Stimulated activated CD4-positive, alpha-beta T cell treated with anti-CD3 and anti-CD28 coated beads, Interleukin-4, amount 100 ng/mL, for 24 hours (primary cell): ENCODE measurements around the gene FAM193A.
"Not testable (repeated sequence)": the region's sequence is repeated elsewhere in the genome, so short reads cannot be mapped to it uniquely, and the experiment has no call there.

ENCODE experiments used
- DNase-seq: peaks from one replicate; pipeline ENCODE4 v3.0.0-alpha.2; 2020

The FAM193A gene

DNA sequence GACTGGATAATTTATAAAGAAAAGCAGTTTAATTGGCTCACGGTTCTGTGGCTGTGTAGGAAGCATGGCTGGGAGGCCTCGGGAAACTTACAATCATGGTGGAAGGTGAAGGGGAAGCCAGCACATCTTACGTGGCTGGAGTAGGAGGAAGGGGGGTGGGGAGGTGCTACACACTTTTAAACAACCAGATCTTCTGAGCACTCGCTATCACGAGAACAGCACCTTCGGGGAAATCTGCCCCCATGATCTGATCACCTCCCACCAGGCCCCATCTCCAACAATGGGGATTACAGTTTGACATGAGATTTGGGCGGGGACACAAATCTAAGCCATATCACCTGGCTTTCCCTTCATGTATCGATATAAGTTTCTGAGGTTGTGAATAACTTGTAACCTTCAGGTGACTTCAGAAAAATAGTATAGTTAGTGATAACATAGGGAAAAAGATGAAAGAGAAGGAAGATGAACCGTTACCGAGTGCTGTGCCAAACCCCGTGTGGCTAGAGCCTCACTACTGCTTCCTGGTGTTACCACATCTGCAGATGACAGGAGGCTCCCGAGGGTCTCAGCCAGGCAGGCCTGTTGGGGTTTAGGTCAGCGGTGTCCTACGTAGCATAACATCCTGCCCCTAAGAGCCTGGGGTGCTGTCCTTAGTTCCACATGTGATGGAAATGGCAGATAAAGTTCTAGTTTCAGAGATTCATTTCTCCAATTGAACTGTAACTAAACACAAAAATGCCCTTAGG lies 116.1 kb downstream of the FAM193A start:
- no peak for DNase-seq

DNA sequence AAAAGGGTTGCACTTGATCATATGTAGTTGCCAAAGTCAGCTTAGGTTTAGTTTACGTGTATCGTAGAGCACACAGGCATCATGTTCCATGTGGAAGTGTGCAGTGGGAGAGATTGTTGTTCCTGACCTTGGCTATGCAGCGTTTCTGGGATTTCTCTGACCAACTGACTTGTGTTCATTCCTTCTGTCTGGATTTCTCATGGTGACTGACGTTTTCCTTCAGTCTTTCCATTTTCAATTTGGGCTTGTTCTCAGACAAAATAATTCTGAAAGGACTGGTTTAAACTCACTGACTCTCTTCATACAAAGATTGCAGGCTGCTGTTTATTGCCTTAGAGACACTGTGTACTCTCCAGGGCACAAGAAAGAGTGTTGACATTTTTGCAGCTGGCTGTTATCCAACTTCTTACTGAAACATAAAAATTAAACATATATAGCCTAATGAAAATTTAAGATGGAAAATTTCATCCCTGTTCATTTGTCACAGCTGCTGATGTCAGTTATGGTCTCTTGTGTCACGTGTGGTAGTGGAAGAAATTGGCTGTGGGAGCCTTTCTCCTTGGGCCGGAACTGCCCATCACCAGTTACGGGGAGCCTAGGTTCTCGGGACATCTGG lies 124.3 kb downstream of the FAM193A start:
- no peak for DNase-seq

DNA sequence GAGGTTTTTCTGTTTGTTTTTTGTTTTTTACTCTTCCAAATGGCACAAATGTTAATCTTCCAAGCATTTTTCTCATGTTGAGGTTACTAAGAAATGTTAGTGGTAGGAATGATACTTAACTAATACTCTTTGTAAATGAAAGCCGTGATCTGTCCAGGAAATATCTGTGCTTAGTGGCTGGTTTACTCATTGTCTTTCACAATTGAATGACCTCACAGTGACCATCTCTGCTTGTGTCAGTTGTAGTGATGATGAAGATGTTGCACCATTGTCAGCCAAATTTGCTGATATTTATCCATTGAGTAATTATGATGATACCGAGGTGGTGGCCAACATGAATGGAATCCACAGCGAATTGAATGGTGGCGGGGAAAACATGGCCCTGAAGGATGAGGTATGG lies 126.2 kb downstream of the FAM193A start:
- DNase-seq, result no peak

DNA sequence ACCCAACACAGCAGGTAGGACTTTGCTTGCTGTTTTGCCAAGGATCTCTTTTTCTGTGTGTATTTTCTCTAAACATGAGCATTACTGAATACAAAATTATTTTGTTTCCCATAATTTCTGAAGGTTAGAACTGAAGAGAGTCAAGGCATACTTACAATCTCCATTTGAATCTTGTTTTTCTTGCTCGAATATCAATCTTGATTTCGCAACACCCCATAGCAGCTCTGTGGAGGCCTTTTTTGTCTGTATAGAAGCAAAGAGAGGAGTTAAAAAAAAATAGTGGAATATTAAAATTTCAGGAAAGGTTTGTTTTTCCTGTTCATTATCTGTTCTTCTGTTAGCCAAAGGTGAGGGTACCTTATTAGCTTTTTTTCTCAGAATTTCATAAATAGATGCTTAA lies 126.8 kb downstream of the FAM193A start:
- DNase-seq, result no peak

DNA sequence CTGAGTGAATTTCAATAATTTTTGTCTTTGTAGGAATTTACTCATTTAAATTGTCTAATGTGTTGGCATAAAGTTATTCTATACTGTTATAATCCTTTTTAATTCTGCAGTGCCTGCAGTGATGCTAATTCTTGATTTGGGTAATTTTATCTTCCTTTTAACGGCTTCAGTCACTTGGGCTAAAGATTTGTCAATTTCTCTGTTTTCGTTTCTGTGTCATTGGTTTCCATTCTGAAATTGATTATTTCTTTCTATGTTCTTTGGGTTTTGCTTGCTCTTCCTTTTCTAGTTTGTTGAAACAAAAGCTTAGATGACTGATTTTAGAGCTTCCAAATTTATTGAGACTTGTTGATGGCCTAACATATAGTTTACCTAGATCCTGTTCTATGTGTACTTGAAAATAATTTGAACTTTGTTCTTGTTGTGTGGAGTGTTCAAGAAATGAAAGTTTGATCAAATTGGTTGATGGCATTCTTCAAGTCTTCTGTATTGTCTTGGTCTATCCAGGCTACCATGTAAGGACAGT lies 130.3 kb downstream of the FAM193A start:
- no peak for DNase-seq

DNA sequence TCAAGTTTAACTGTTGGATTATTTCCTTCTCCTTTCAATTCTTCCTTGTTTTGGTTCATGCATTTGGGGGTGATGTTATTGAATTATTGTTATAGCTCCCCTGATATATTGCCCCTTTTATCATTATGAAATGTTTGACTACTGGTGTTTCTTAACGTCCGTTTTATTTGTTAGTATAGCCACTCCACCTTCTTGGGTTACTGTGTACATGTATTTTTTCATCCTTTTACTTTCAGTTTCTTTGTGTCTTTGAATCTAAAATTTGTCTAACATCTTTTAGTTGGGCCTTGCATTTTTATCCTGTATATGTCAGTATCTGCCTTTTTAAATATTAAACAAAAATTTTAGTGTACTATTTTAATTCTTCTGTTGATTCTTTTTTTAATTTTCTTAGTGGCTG lies 131.0 kb downstream of the FAM193A start:
- no peak for DNase-seq

DNA sequence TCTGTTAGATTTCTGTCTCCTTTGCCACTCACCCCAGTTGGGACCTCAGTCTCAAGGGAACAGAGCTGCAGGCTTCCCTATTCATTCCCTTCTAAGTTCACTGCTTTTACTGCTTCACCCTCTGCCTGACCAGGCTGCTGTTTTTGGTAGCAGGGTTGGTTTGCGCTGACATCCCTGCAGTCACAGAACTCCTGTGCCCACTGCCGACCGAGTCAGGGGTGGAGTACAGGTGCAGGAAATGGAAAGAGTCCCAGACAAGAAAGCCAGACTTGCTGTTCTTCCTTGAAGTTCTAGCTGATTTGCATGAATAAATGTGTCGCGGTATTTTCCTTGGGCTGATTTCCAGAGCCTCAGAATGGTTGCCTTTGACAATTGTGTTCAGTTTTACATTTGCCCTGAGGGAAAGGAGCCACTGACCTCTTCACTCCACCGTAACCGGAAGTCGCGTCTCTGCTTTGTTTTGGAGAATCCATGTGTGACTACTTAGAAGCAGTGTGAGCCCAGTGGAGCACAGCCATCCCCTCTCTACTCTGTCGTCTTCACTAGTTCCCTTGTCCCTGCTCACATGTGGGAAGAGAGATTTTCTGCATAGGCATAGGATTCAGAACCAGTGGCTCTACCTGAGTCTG lies 134.9 kb downstream of the FAM193A start:
- no peak for DNase-seq

DNA sequence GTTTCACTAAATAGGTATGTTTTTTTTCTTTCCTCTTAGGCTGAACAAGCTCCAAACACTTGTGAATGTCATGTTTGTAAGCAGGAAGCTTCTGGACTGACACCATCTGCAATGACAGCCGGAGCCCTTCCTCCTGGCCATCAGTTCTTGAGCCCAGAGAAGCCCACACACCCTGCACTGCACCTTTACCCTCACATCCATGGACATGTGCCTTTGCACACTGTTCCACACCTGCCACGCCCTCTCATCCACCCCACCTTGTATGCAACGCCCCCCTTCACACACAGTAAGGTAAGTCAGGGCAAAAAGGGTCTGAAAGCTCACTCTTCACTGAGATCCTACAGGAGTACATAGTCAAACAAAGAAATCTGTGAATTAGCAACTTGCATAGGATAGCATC lies 135.6 kb downstream of the FAM193A start:
- DNase-seq, result no peak

DNA sequence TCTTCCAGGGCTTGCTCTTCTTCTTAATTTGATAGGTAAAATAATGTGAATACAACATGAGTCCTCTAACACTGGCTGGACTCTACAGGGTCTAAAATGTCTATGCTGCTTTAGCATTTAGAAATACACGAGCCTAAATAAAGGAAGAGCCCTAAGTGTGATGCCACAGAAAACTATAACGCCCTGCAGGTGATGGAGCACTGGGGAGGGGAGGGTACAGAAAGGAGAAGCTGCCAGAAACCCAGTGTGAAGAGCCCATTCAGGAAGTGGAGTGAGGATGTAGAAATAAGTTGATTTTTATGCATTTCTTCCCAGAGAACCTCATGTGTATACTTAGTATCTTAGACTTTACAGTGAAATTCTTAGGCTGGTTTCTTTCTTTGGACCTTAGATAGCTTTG lies 136.3 kb downstream of the FAM193A start:
- no peak for DNase-seq

DNA sequence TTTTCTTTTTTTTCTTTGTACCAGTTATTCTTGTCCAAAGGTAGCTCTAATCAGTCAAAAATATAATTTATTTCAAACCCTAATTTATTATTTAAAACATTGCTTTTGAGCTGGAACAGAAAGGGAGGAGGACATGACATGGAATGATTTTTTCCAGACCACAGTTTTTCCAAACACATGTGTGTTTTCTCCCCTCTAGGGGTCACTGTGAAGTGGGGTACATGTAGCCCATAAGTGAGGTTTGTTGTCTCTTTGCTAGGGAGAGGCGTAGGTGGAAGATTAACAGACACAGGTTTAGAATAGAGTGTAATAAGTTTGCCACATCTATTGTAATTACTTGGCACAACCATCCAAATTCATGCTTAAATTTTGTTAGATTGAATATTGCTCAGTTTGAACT lies 136.7 kb downstream of the FAM193A start:
- DNase-seq, result no peak

DNA sequence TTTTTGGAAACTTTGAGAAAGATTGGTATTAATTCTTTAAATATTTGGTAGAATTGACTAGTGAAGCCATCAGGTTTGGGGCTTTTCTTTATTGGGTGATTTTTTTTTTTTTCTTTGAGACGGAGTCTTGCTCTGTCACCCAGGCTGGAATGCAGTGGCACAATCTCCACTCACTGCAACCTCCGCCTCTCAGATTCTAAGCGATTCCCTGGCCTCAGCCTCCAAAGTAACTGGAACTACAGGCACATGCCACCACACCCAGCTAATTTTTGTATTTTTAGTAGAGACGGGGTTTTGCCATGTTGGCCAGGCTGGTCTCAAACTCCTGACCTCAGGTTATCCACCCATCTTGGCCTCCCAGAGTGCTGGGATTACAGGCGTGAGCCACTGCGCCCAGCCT lies 143.3 kb downstream of the FAM193A start:
- DNase-seq, result not testable (repeated sequence)

DNA sequence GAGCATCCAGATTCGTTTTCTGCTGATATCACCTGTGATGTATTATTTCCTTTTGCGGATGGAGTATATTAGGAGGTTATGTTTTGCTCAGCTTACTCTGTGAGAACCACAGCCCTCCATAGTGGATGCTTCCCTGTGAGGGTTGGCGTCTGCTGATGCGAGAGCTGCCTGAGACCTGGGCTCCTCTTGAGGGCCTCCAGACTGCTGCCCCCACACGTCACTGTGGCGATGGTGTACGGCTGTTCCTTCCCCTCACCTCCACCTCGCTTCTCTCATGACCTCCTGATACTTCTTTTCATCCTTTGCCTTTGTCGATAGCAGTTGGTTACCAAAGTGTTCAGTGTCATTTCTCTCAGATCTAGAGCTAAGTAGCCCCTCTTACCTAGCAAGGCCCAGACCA lies 148.0 kb downstream of the FAM193A start:
- DNase-seq, result no peak

DNA sequence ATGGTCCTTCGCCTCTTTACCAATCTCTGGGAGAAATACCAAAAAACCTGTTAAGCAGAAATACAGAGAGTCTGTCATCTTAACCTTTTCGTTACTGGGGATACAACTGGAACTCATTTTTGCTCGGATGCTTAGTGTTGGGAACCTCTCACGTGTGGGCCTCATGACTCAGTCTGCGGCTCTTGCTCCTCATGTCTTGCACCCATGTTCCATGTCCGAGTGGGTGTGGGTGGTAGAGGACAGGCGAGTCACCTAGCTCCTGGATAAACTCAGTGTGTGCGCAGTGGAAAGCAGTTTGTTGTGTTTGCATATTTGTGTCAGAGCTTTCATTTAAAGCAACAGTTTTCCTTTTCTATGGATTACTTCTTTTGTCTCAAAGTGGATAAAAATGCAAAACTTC lies 149.1 kb downstream of the FAM193A start:
- DNase-seq, result no peak

DNA sequence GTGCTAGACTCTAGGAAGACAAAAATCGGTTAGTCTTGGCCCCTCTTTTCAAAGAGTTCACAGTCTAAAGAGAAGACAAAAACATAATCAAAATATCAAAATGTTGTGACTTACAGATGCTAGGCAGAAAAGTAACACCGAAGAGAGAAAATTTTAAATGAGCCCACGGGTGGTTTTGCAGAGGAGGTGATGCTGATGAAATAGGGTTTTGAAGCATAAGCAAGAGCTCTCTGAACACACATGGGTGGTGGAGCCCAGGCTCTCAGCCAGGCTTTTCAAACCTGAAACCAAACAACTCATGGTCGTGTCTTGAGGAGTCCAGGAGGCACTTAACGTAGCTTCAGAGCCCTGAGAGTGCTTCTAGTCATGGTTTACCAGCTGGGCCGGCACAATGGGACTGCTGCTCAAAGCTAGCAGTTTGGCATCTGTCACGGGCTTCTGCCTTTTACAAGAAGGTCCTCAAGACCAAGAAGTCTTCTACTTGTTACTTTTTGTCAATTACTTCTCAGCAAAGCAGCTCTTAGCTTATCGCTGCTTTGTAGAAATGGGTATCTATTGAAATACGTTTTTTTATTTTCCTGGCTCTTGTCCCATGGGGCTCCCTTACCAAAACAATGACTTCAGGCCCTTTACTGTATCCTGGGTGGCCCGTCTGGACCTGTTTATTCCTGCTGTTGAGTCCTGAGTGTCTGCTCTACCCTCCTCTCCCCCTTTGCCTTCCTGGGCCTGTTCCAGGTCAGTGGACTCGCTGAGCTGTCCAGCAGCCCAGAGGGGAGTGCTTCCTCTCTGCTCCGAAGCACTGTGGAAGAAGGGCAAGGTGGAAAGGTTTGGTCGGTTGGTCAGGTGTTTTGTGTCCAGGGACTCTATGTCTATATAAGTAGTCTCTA lies 150.2 kb downstream of the FAM193A start:
- DNase-seq, result no peak

DNA sequence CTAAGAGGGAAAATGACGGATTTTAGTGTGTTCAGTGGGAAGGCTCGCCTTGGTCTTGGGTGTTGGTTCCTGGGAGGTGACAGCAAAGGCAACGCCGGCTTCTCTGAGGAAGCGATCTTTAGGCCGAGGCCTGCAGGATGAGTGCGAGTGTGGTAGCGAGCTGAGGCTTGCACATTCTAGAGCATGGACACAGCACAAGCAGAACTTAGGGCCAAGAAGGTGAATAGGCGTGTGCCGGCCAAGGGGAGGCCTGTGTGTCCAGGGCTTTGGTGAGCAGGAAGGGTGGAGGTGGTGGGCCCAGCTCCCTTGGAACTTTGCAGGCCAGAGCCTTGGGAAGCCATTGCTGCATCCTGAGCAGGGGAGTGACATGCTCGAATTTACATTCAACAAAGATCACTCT lies 151.8 kb downstream of the FAM193A start:
- no peak for DNase-seq

DNA sequence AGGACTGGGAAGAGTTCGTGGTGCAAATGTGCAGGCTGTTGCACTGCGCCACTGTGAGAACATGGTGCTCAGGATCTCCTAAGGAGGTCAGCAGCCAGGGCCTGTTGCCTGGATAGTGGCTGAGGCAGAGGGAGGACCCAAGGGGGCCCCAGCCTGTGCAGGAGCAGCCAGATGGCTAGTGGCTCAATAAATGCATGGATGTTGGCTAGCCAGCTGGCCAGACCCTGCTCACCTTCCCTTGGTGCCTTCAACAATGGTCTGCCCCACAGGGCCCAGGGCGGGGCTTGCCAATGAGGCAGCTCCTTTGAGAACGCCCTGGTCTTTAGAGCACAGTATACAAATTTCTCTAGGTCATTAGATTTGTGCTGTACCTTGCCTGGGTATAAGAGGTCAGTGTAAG lies 152.2 kb downstream of the FAM193A start:
- DNase-seq, result no peak

DNA sequence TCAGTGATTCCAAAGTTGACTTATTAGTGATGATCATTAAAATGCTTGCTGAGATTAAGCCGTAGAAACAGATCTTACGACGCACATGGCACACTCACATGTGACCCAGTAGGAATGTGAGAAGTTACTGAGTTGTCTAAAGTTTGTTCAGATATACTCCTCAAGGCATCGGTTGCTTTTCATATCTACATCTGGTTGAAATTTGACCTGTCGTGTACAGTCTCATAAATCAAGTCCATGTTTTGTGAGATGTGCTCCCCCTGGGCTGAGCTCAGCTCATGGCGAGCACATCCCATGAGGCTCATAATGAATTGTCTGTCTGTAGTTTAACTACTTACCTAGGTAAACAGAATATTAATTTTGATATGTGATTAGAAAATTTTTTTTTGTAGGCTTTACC lies 152.7 kb downstream of the FAM193A start:
- no peak for DNase-seq

DNA sequence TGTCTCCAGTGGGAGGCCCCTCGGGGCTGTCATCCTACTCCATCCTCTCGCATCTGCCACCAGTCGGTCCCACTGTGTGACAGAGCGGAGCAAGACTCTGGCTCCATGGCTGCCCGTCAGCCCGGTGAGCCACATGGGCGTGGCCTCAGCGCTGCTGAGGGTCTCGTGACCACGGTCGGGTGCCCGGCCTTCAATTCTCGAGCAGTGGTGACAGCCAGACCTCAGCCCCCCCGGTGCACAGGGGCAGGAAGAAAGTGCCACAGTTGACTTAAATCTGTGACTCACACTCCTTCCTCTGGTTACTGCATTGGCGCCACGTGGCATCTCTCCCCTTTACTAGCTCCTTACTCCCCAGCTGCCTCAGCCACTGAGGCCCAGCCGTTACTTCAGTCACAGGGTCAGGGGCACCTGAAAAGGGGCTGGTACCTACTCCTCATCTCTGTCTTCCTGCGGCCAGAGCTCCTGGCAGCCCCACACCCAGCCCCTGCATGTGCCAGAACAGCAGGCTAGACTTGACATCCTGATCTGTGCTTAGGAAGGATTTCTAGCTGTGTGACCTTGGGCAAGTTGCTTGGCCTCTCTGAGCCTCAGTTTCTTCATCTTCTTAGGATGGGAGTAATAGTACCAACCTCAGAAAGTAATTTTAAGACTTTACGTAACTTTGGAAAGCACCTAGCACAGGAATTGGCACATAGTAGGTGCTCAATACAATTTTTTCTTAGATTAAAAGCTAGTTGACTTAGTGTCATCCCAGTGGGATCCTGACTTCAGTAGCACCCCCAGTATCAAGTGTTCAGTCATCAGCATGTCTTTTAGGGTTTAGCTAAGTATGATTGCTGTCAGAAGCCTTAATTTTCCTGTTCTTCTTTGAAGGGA lies 153.6 kb downstream of the FAM193A start:
- DNase-seq, result peak; percentile 14

DNA sequence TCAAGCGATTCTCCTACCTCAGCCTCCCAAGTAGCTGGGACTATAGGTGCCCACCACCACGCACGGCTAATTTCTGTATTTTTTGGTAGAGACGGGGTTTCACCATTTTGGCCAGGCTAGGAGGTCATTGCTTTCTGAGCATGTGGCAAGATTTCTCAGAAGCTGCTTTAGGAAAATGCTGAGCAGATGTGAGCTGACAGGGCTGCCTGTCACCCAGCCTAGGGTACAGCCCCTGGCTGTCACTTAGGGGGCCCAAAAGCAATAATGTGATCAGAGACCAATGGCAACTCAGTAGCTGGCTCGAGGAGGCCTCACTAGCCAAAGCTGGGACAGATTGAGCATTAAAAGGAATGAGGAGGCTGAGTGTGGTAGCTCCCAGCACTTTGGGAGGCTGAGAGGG lies 154.9 kb downstream of the FAM193A start:
- DNase-seq, result no peak

DNA sequence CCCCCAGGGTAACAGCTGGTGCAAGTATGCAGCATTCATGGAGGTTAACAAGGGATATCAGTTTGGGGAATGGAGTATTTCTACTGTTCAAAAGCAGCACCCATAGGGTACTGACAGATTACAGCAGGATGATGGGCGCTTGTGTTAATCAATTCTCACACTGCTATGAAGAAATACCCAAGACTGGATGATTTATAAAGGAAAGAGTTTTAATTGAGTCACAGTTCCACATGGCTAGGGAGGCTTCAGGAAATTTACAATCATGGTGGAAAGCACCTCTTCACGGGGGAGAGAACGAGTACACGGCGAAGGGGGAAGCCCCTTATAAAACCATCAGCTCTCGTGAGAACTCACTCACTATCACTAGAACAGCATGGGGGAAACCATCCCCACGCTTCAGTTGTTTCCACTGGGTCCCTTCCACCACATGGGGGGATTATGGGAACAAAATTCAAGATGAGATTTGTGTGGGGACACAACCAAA lies 155.5 kb downstream of the FAM193A start:
- DNase-seq, result peak; percentile 49

DNA sequence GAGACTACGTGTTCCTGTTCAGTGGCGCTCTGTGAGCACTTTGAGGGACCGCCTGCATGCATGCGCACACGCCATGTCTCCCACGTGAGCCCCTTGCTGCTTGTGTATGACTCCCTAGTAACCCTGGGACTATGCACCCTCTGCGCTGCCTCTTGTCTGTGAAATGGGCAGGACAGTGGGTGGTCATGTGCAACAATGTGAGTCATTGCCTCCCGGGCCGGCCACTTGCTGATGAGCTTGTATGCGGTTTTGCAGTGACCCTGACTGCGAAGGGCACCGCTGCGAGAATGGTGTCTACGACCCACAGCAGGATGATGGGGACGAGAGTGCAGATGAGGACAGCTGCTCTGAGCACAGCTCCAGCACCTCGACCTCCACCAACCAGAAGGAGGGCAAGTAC lies 158.2 kb downstream of the FAM193A start:
- DNase-seq, result no peak
